Gastrocnemius medialis (tissue), 4 donors: ENCODE results near the gene TIMD4. TPM values are rescaled to one million over a fixed set of nuclear protein-coding genes. Genes with fewer than 3 reads are reported as not detected.

ENCODE experiments used
- ATAC-seq, 2 donors: fragments of 150-250 bp; one replicate each; pipeline ENCODE4 v1.9.1; 2016
- DNase-seq, 2 donors: peaks; one replicate each; pipeline ENCODE4 v3.0.0-alpha.2; 2019
- H3K27ac ChIP-seq, 4 donors: fragments of 200-600 bp; sonication (generic); 1 replicate in 1 of 4; 2 replicates in 3 of 4; pipeline ENCODE4 v1.5.1; 2016 to 2018; ENCODE audit warnings: mild to moderate bottlenecking in 2 of 4, moderate library complexity in 1 of 4
- H3K27me3 ChIP-seq, 3 donors: fragments of 200-600 bp; sonication (generic) in 2 of 3; 1 replicate in 1 of 3; 2 replicates in 2 of 3; pipeline versions ENCODE4 v1.5.1 to v1.6.0; 2016 to 2019; ENCODE audit warnings: mild to moderate bottlenecking in 1 of 3, moderate library complexity in 1 of 3
- H3K36me3 ChIP-seq, 2 donors: fragments of 200-600 bp; sonication (generic) in 1 of 2; one replicate each; pipeline ENCODE4 v1.5.1; 2017 to 2018
- H3K4me1 ChIP-seq, 2 donors: fragments of 200-600 bp; sonication (generic) in 1 of 2; one replicate each; pipeline ENCODE4 v1.5.1; 2016 to 2017; ENCODE audit warnings: mild to moderate bottlenecking in 2 of 2
- H3K4me3 ChIP-seq, 4 donors: fragments of 200-600 bp; sonication (generic) in 3 of 4; 1 replicate in 1 of 4; 2 replicates in 3 of 4; pipeline ENCODE4 v1.5.1; 2016 to 2019; ENCODE audit warnings: mild to moderate bottlenecking in 2 of 4
- H3K9me3 ChIP-seq, 3 donors: fragments of 200-600 bp; sonication (generic) in 2 of 3; 1 replicate in 1 of 3; 2 replicates in 2 of 3; pipeline ENCODE4 v1.5.1; 2016 to 2019
- CTCF ChIP-seq, 5 experiments: fragments of 450-650 bp in 3 of 5; fragments of 200-600 bp in 2 of 5; sonication (generic) in 2 of 5; IDR thresholded peaks in 4 of 5; conservative IDR thresholded peaks in 1 of 5; 1 replicate in 4 of 5; 2 replicates in 1 of 5; pipeline ENCODE4 v1.5.1; 2016 to 2019; ENCODE audit warnings: antibody characterized with exemption in 5 of 5, mild to moderate bottlenecking in 3 of 5, moderate library complexity in 3 of 5
- POLR2A ChIP-seq, 2 donors: fragments of 450-650 bp; IDR thresholded peaks; one replicate each; pipeline ENCODE4 v1.6.1; 2017; ENCODE audit warnings: antibody characterized with exemption in 2 of 2, mild to moderate bottlenecking in 2 of 2, moderate library complexity in 2 of 2
- in situ Hi-C, 4 donors: fragments of 200-750 bp; cut with MboI; loops; one replicate each; pipeline versions ENCODE4 v1.15.0 to v1.8.0; 2017; ENCODE audit warnings: low sequenced_read_pairs in 4 of 4
- intact Hi-C: fragments of 100-400 bp; cut with DNase I; formaldehyde crosslinking; loops from one replicate; pipeline ENCODE4 v1.15.1; 2023; ENCODE audit warnings: low total_unique reads
- total RNA-seq, 4 donors: library from RNA; depleted of rRNA; stranded (reverse); fragments of >200 nt; gene quantifications; one replicate each; pipeline versions ENCODE4 v1.1.0 to v1.2.3, GENCODE V29; 2016

TIMD4 gene
- total RNA-seq, 4 donors from 2014 or later, result not detected

- TF ChIP-seq CTCF (IDR thresholded peaks at IDR 0.05 in 4 of 5, conservative IDR thresholded peaks at IDR 0.05 in 1 of 5) (no peak), POLR2A (IDR thresholded peaks at IDR 0.05) (no peak)
- H3K4me1 ChIP-seq, result no peaks in the 10 kb centered on the region
- no peaks in the 10 kb centered on the region for H3K9me3 ChIP-seq
- no peak for ATAC-seq
- intact Hi-C loops (no loop called here), in situ Hi-C loops (no loop called here)
- H3K27me3 ChIP-seq, result no peaks in the 10 kb centered on the region
- no peak overlapping the region for H3K4me3 ChIP-seq
- H3K27ac ChIP-seq, result no peak overlapping the region
- DNase-seq, result no peak
- H3K36me3 ChIP-seq, result no peaks in the 10 kb centered on the region
Measured at GRCh38 chr5:156879665-156880285, 83.3 kb downstream of the TIMD4 start.

GRCh38 chr5:156871212-156871611 lies 91.8 kb downstream of the TIMD4 start:
- H3K4me3 ChIP-seq, result no peak overlapping the region
- intact Hi-C loops, result no loop called here
- TF ChIP-seq CTCF (IDR thresholded peaks at IDR 0.05 in 4 of 5, conservative IDR thresholded peaks at IDR 0.05 in 1 of 5) (no peak), POLR2A (IDR thresholded peaks at IDR 0.05) (no peak)
- no peaks in the 10 kb centered on the region for H3K4me1 ChIP-seq
- no peak overlapping the region for H3K27ac ChIP-seq
- H3K36me3 ChIP-seq, result no peaks in the 10 kb centered on the region
- DNase-seq (no peak), ATAC-seq (no peak)
- no peaks in the 10 kb centered on the region for H3K27me3 ChIP-seq
- in situ Hi-C loops, result no loop called here
- H3K9me3 ChIP-seq, result no peaks in the 10 kb centered on the region

- Histone ChIP-seq H3K27me3 (no peaks in the 10 kb centered on the region), H3K4me1 (no peaks in the 10 kb centered on the region), H3K9me3 (no peaks in the 10 kb centered on the region), H3K4me3 (no peak overlapping the region), H3K36me3 (no peaks in the 10 kb centered on the region), H3K27ac (no peak overlapping the region)
- TF ChIP-seq CTCF (IDR thresholded peaks at IDR 0.05 in 4 of 5, conservative IDR thresholded peaks at IDR 0.05 in 1 of 5), result no peak
- TF ChIP-seq POLR2A (IDR thresholded peaks at IDR 0.05), result no peak
- in situ Hi-C loops (no loop called here), intact Hi-C loops (no loop called here)
- DNase-seq (no peak), ATAC-seq (no peak)
Measured at GRCh38 chr5:156870498-156870839, 92.6 kb downstream of the TIMD4 start.

Other genes with a start within 250 kb of the TIMD4 start
- under 1 TPM in 2 of 4 donors, not detected in 2; 0.11 to 0.15 TPM for gene PPP1R2B, start 112.9 kb downstream of the TIMD4 start, total RNA-seq
- not detected for gene HAVCR1, start 95.9 kb upstream of the TIMD4 start, total RNA-seq
- gene HAVCR2, start 145.8 kb upstream of the TIMD4 start, total RNA-seq, result 1 to 10 TPM; 1.2 to 5.0 (median 1.6) TPM
- 1 to 10 TPM; 7.0 to 9.4 (median 8.5) TPM for gene MED7, start 179.6 kb upstream of the TIMD4 start, total RNA-seq
- gene GARIN3, start 203.0 kb upstream of the TIMD4 start, total RNA-seq, result not detected
- gene ITK, start 217.6 kb upstream of the TIMD4 start, total RNA-seq, result 1 to 10 TPM in 1 of 4 donors, under 1 TPM in 3; 0.12 to 2.2 (median 0.35) TPM